K562 (cell line): ENCODE results near the gene SLC25A17. TPM values are rescaled to one million over a fixed set of nuclear protein-coding genes. Genes with fewer than 3 reads are reported as not detected.

Source experiments
- ATAC-seq: fragments of 200-7000 bp; cut with Tn5 transposase; 3 replicates; pipeline ENCODE4 v1.9.1; 2020; ENCODE audit warnings: moderate library complexity
- BruUV-seq: library from RNA; stranded (reverse); fragments of 400-500 nt; replicated peaks from 2 replicates; lab custom pipeline; 2021; lab: Mats Ljungman, UMichigan
- CTCF ChIA-PET: fragments of 300-600 bp; formaldehyde crosslinking; extraction: SDS; loops from one replicate; lab custom pipeline; 2021; ENCODE audit warnings: low intra/inter-chr PET ratio; lab: Yijun Ruan, JAX
- POLR2A ChIA-PET: fragments of 300-600, 350-650 bp; sonication (Branson Sonifier 250); formaldehyde crosslinking; extraction: SDS; loops from one replicate; lab custom pipeline; 2021; ENCODE audit warnings: antibody characterized with exemption, inconsistent platforms; lab: Yijun Ruan, JAX
- DNase-seq, 4 experiments: peaks; one replicate each; pipeline versions ENCODE4 v3.0.0 to v3.0.0-alpha.2; 2011 to 2018; ENCODE audit warnings: low spot score in 3 of 4, mixed read lengths in 3 of 4; ENCODE audit errors: extremely low read depth in 1 of 4
- FAIRE-seq: peaks from 2 replicates; lab custom pipeline; 2011; peaks lifted over from hg19 to GRCh38; lab: Jason Lieb, UNC
- H2AFZ ChIP-seq: 2 replicates; pipeline ENCODE4 v1.6.0; 2011; ENCODE audit warnings: low read depth, low read length, control low read depth, inconsistent platforms
- H3K27ac ChIP-seq: fragments of 200-600 bp; 3 replicates; pipeline ENCODE4 v1.8.0; 2011; ENCODE audit warnings: low read depth, mild to moderate bottlenecking, control low read depth, inconsistent platforms, low read length, moderate library complexity, mixed read lengths; ENCODE audit errors: extremely low read depth
- H3K27me3 ChIP-seq, 2 experiments: fragments of 300-600 bp in 1 of 2; 2 replicates in 1 of 2; 3 replicates in 1 of 2; pipeline versions ENCODE4 v1.6.0 to v1.8.0; 2011; ENCODE audit warnings: inconsistent platforms in 2 of 2, low read length in 2 of 2, mild to moderate bottlenecking in 1 of 2, mixed read lengths in 1 of 2, moderate library complexity in 1 of 2; ENCODE audit not compliant: control insufficient read depth in 2 of 2, insufficient read depth in 2 of 2
- H3K36me3 ChIP-seq: fragments of 300-600 bp; 3 replicates; pipeline ENCODE4 v1.8.0; 2011; ENCODE audit warnings: mild to moderate bottlenecking, low read length, inconsistent platforms; ENCODE audit not compliant: control insufficient read depth, insufficient read depth
- H3K4me1 ChIP-seq, 2 experiments: fragments of 200-600 bp in 1 of 2; replicated peaks in 1 of 2; 2 replicates in 1 of 2; 3 replicates in 1 of 2; pipeline versions ENCODE4 v1.5.1 to v1.8.0; 2011; ENCODE audit warnings: inconsistent platforms in 2 of 2, low read length in 2 of 2, mild to moderate bottlenecking in 1 of 2, mixed read lengths in 1 of 2, moderate library complexity in 1 of 2; ENCODE audit not compliant: control insufficient read depth in 2 of 2, insufficient read depth in 2 of 2
- H3K4me2 ChIP-seq: 2 replicates; pipeline ENCODE4 v1.6.1; 2011; ENCODE audit warnings: low read length, control low read depth, inconsistent platforms, mixed read lengths; ENCODE audit not compliant: insufficient read depth
- H3K4me3 ChIP-seq: fragments of 200-600 bp; sonication (generic), shearing (Covaris generic); 2 replicates; pipeline ENCODE4 v1.5.1; 2016; ENCODE audit warnings: control low read depth, inconsistent platforms
- H3K79me2 ChIP-seq: fragments of 200-600 bp; 3 replicates; pipeline ENCODE4 v1.8.0; 2011; ENCODE audit warnings: low read length, inconsistent platforms; ENCODE audit not compliant: control insufficient read depth, insufficient read depth
- H3K9ac ChIP-seq, 2 experiments: 2 replicates each; pipeline versions ENCODE4 v1.6.0 to v1.6.1; 2011; ENCODE audit warnings: low read depth in 2 of 2, low read length in 2 of 2, control low read depth in 1 of 2, inconsistent platforms in 1 of 2, mild to moderate bottlenecking in 1 of 2, mixed read lengths in 1 of 2; ENCODE audit not compliant: insufficient read depth in 1 of 2
- H3K9me1 ChIP-seq: one replicate; pipeline ENCODE4 v1.6.0; 2011; ENCODE audit warnings: inconsistent platforms, mild to moderate bottlenecking, low read length, moderate library complexity; ENCODE audit not compliant: control insufficient read depth, insufficient read depth
- H3K9me3 ChIP-seq: replicated peaks from 2 replicates; pipeline ENCODE4 v1.5.1; 2011; ENCODE audit warnings: low read depth, low read length, inconsistent platforms; ENCODE audit not compliant: control insufficient read depth, insufficient read depth
- H4K20me1 ChIP-seq: replicated peaks from 2 replicates; pipeline ENCODE4 v1.6.1; 2011; ENCODE audit warnings: low read length, inconsistent platforms, mixed read lengths; ENCODE audit not compliant: control insufficient read depth, insufficient read depth
- ADNP ChIP-seq: fragments of 200-800 bp; sonication (Bioruptor generic); IDR thresholded peaks from 2 replicates; pipeline ENCODE4 v1.6.1; 2016; ENCODE audit warnings: missing genetic modification characterization, missing compliant biosample characterization
- ARID2 ChIP-seq: fragments of 450-650 bp; IDR thresholded peaks from 2 replicates; pipeline ENCODE4 v1.6.1; 2017; ENCODE audit warnings: antibody characterized with exemption, mild to moderate bottlenecking
- ESRRA ChIP-seq: fragments of 450-650 bp; IDR thresholded peaks from 2 replicates; pipeline ENCODE4 v1.6.1; 2014; ENCODE audit warnings: low read depth, mild to moderate bottlenecking, moderate library complexity, borderline replicate concordance
- FOXO4 ChIP-seq: fragments of 450-650 bp; formaldehyde crosslinking; IDR thresholded peaks from 2 replicates; pipeline ENCODE4 v1.4.0; 2020; ENCODE audit warnings: mild to moderate bottlenecking, moderate library complexity
- JUNB ChIP-seq: fragments of 450-650 bp; formaldehyde crosslinking; conservative IDR thresholded peaks from 2 replicates; pipeline ENCODE4 v1.4.0; 2020; ENCODE audit warnings: mild to moderate bottlenecking
- KAT2B ChIP-seq: IDR thresholded peaks from one replicate; pipeline ENCODE4 v1.6.1; 2012; ENCODE audit warnings: low read depth, mild to moderate bottlenecking, control low read depth, inconsistent platforms, low read length, moderate library complexity
- KHSRP ChIP-seq: fragments of 450-650 bp; IDR thresholded peaks from 2 replicates; pipeline ENCODE4 v1.6.1; 2017
- MCM2 ChIP-seq: fragments of 450-650 bp; IDR thresholded peaks from 2 replicates; pipeline ENCODE4 v1.6.1; 2017; ENCODE audit warnings: low read depth, mild to moderate bottlenecking
- MEF2A ChIP-seq: IDR thresholded peaks from 2 replicates; pipeline ENCODE4 v1.6.1; 2011; ENCODE audit warnings: low read depth, mild to moderate bottlenecking, low read length, moderate library complexity; ENCODE audit not compliant: control insufficient read depth
- PML ChIP-seq: IDR thresholded peaks from 2 replicates; pipeline ENCODE4 v1.6.1; 2012; ENCODE audit warnings: low read length, inconsistent platforms
- PTRF ChIP-seq: fragments of 450-650 bp; IDR thresholded peaks from 2 replicates; pipeline ENCODE4 v1.6.1; 2016; ENCODE audit warnings: mild to moderate bottlenecking, missing genetic modification characterization, missing compliant biosample characterization
- SAFB ChIP-seq: fragments of 200-400 bp; formaldehyde crosslinking; IDR thresholded peaks from 2 replicates; pipeline ENCODE4 v1.6.1; 2017; ENCODE audit warnings: low read depth, low read length, borderline replicate concordance
- TCFL5 ChIP-seq: fragments of 250-450 bp; sonication (Bioruptor Pico); conservative IDR thresholded peaks from 2 replicates; pipeline ENCODE4 v1.6.1; 2021; ENCODE audit warnings: mild to moderate bottlenecking, moderate library complexity, matching md5 sums
- TSC22D4 ChIP-seq: fragments of 450-650 bp; IDR thresholded peaks from 2 replicates; pipeline ENCODE4 v1.6.1; 2016; ENCODE audit warnings: missing genetic modification characterization, missing biosample characterization, control low read depth
- WGBS: fragments of 100-300 bp; shearing (Covaris generic); methylation state at CpG from one replicate; pipeline ENCODE4 v1.1.6; 2016; ENCODE audit warnings: low coverage, mixed read lengths; ENCODE audit not compliant: insufficient coverage; ENCODE audit errors: missing lambda C conversion rate; 5-methylcytosine and 5-hydroxymethylcytosine counted together
- in situ Hi-C: fragments of 300-500 bp; cut with MboI; formaldehyde crosslinking; loops from 4 replicates; pipeline ENCODE4 v1.15.0; 2018; ENCODE audit warnings: inconsistent platforms, mixed read lengths
- intact Hi-C: fragments of 100-400 bp; cut with micrococcal nuclease; formaldehyde crosslinking; loops from 2 replicates; pipeline ENCODE4 v1.14.2; 2022
- polyA plus RNA-seq, 8 experiments: library from polyadenylated mRNA; depleted of rRNA in 4 of 8; stranded (reverse) in 5 of 8; unstranded in 3 of 8; fragments of >200 nt; fragmentation: Nextera tagmentation in 2 of 8; fragmentation: Illumina TruSeq in 1 of 8; extraction: Ambion mirVana in 2 of 8; extraction: Trizol in 1 of 8; gene quantifications; 2 replicates each; pipeline versions ENCODE4 v1.2.1 to v1.2.3, GENCODE V29; 2011 to 2014; ENCODE audit warnings: inconsistent platforms in 1 of 8, missing spikeins in 1 of 8
- total RNA-seq, 7 experiments: library from RNA; depleted of rRNA in 6 of 7; stranded (reverse); fragments of >200 nt in 6 of 7; fragmentation: Illumina TruSeq in 2 of 7; extraction: Trizol in 2 of 7; gene quantifications; 2 replicates each; pipeline versions ENCODE4 v1.2.1 to v1.2.3, GENCODE V29; 2011 to 2021; ENCODE audit warnings: low replicate concordance in 1 of 7

The SLC25A17 gene
- total and polyA plus RNA-seq, 9 of the 15 experiments (the other 6 are each of a cell fraction or from before 2014, with no cell fraction given), result 32.6 to 136 (median 56.2) TPM

DNA sequence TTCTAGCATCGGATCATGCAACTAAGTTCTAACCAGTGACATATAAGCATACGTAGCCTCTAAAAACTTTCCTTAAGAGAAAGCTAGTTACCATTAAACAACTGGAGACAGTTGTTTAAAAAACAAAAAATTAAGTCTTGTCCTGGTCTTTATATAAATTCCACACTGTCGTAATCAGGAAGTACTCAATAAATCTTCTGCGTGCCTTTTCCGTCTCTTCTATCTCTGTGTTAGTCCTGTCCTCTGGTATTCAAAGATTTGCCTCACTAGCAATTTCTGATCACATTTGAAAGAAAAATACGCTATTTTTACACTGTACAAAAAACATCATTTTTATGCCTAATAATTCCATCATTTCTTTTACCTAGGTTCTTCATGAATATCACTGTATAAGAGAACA lies 10.0 kb upstream of the SLC25A17 start:
- CTCF ChIA-PET, result no interaction called here
- BruUV-seq, result no TSS peak
- Histone ChIP-seq H2AFZ (no peak overlapping the region), H3K36me3 (peaks cover 75% of the 10 kb centered on the region; the same call in 2 of the 3 replicates), H3K4me3 (no peak overlapping the region), H3K9me3 (no peaks in the 10 kb centered on the region), H3K79me2 (no peaks in the 10 kb centered on the region; the same call in 2 of the 3 replicates), H3K9ac (no peak overlapping the region), H3K9me1 (no peaks in the 10 kb centered on the region), H3K27ac (no peak overlapping the region), H4K20me1 (0 out of 2 replicates have a peak, but pooled peaks cover 2% of the 10 kb centered on the region), H3K27me3 (no peaks in the 10 kb centered on the region), H3K4me1 (no peaks in the 10 kb centered on the region), H3K4me2 (no peak overlapping the region)
- in situ Hi-C loops, result no loop called here
- POLR2A ChIA-PET, result no interaction called here
- ATAC-seq (no peak), DNase-seq (no peak), FAIRE-seq (no peak)
- intact Hi-C loops, result no loop called here
- TF ChIP-seq FOXO4 (CRISPR knock-in tag) (no peak), ADNP (tag) (no peak), ARID2 (no peak), MEF2A (no peak), ESRRA (no peak), PML (no peak), MCM2 (no peak), PTRF (tag) (no peak), SAFB (no peak), JUNB (CRISPR knock-in tag) (no peak), KHSRP (no peak), KAT2B (no peak), TSC22D4 (tag) (no peak), TCFL5 (CRISPR knock-in tag) (no peak)
- 96% methylated on average over 6 of the region's 6 CpGs for WGBS
